GM12878 (cell line): ENCODE measurements around the gene ASCL4. TPM values are rescaled to one million over a fixed set of nuclear protein-coding genes. Genes with fewer than 3 reads are reported as not detected.

ENCODE experiments used
- ATAC-seq: fragments of 200-7000 bp; cut with Tn5 transposase; 3 replicates; pipeline ENCODE4 v1.9.1; 2020; ENCODE audit warnings: mild to moderate bottlenecking, moderate library complexity
- BruUV-seq: library from RNA; stranded (reverse); fragments of 400-500 nt; replicated peaks from 2 replicates; lab custom pipeline; 2021; lab: Mats Ljungman, UMichigan
- CTCF ChIA-PET: fragments of 300-600 bp; sonication (Branson Sonifier 250); formaldehyde crosslinking; extraction: SDS; loops from one replicate; lab custom pipeline; 2021; ENCODE audit warnings: inconsistent platforms; lab: Yijun Ruan, JAX
- POLR2A ChIA-PET: fragments of 350-600 bp; formaldehyde crosslinking; extraction: SDS; loops from one replicate; lab custom pipeline; 2021; ENCODE audit warnings: inconsistent platforms; lab: Charles Lee
- RAD21 ChIA-PET: fragments of 300-600 bp; sonication (Branson Sonifier 250); formaldehyde crosslinking; loops from one replicate; lab custom pipeline; 2023; ENCODE audit warnings: antibody characterized with exemption; ENCODE audit not compliant: unreplicated experiment; lab: Charles Lee
- SMC1A ChIA-PET: fragments of 300-600 bp; sonication (Branson Sonifier 250); formaldehyde crosslinking; loops from one replicate; lab custom pipeline; 2023; ENCODE audit not compliant: unreplicated experiment, uncharacterized antibody; lab: Charles Lee
- DNase-seq: peaks from one replicate; pipeline ENCODE4 v3.0.0-alpha.2; 2011; ENCODE audit warnings: low read depth, low spot score
- FAIRE-seq: peaks from 3 replicates; lab custom pipeline; 2011; peaks lifted over from hg19 to GRCh38; lab: Jason Lieb, UNC
- H2AFZ ChIP-seq: 2 replicates; pipeline ENCODE4 v1.6.0; 2011; ENCODE audit warnings: low read depth, low read length, control low read depth; ENCODE audit not compliant: control insufficient read depth
- H3K27ac ChIP-seq: 2 replicates; pipeline ENCODE4 v1.5.1; 2011; ENCODE audit warnings: control low read depth; ENCODE audit not compliant: control insufficient read depth, insufficient read depth
- H3K27me3 ChIP-seq, 2 experiments: replicated peaks in 1 of 2; 2 replicates each; pipeline versions ENCODE4 v1.6.0 to v1.6.1; 2011; ENCODE audit warnings: low read length in 1 of 2; ENCODE audit not compliant: control insufficient read depth in 2 of 2, insufficient read depth in 2 of 2
- H3K36me3 ChIP-seq, 2 experiments: 2 replicates each; pipeline ENCODE4 v1.5.1; 2011; ENCODE audit warnings: low read length in 1 of 2; ENCODE audit not compliant: control insufficient read depth in 2 of 2, insufficient read depth in 2 of 2
- H3K4me1 ChIP-seq: 2 replicates; pipeline ENCODE4 v1.6.1; 2011; ENCODE audit warnings: mild to moderate bottlenecking, low read length, moderate library complexity, mixed read lengths; ENCODE audit not compliant: control insufficient read depth, insufficient read depth
- H3K4me2 ChIP-seq: 2 replicates; pipeline ENCODE4 v1.6.0; 2011; ENCODE audit warnings: control low read depth; ENCODE audit not compliant: control insufficient read depth, insufficient read depth
- H3K4me3 ChIP-seq: fragments of 200-600 bp; sonication (generic); 2 replicates; pipeline ENCODE4 v1.5.1; 2016
- H3K79me2 ChIP-seq: 2 replicates; pipeline ENCODE4 v1.6.0; 2011; ENCODE audit warnings: low read length; ENCODE audit not compliant: control insufficient read depth, insufficient read depth
- H3K9ac ChIP-seq: 2 replicates; pipeline ENCODE4 v1.8.0; 2011; ENCODE audit warnings: low read length, control low read depth, mixed read lengths; ENCODE audit not compliant: control insufficient read depth, insufficient read depth
- H3K9me3 ChIP-seq: replicated peaks from 3 replicates; pipeline ENCODE4 v1.5.1; 2011; ENCODE audit warnings: mild to moderate bottlenecking, low read length; ENCODE audit not compliant: control insufficient read depth, insufficient read depth
- H4K20me1 ChIP-seq: 2 replicates; pipeline ENCODE4 v1.6.0; 2011; ENCODE audit not compliant: control insufficient read depth, insufficient read depth
- CBX3 ChIP-seq: fragments of 200-600 bp; sonication (generic); IDR thresholded peaks from 2 replicates; pipeline ENCODE4 v1.6.1; 2016; ENCODE audit warnings: low read depth, borderline replicate concordance
- CBX5 ChIP-seq: sonication (generic); IDR thresholded peaks from 2 replicates; pipeline ENCODE4 v1.6.1; 2016; ENCODE audit warnings: low read depth, moderate library complexity, mild to moderate bottlenecking, inconsistent platforms
- CEBPZ ChIP-seq: fragments of 150-350 bp; IDR thresholded peaks from 2 replicates; pipeline ENCODE4 v1.6.1; 2016; ENCODE audit warnings: low read depth, low read length
- CREB1 ChIP-seq: IDR thresholded peaks from 2 replicates; pipeline ENCODE4 v1.6.1; 2012; ENCODE audit warnings: low read depth, mild to moderate bottlenecking, inconsistent platforms
- IKZF2 ChIP-seq, 2 experiments: fragments of 450-650 bp; IDR thresholded peaks; 2 replicates each; pipeline ENCODE4 v1.6.1; 2017; ENCODE audit warnings: mild to moderate bottlenecking in 2 of 2, moderate library complexity in 2 of 2
- JUNB ChIP-seq: IDR thresholded peaks from 2 replicates; pipeline ENCODE4 v1.6.1; 2016; ENCODE audit warnings: antibody characterized with exemption, mild to moderate bottlenecking
- MLLT1 ChIP-seq: fragments of 450-650 bp; IDR thresholded peaks from 2 replicates; pipeline ENCODE4 v1.6.1; 2016; ENCODE audit warnings: mild to moderate bottlenecking
- MTA3 ChIP-seq: IDR thresholded peaks from 2 replicates; pipeline ENCODE4 v1.6.1; 2012; ENCODE audit warnings: low read length, inconsistent platforms, borderline replicate concordance
- RAD51 ChIP-seq: fragments of 450-650 bp; IDR thresholded peaks from 2 replicates; pipeline ENCODE4 v1.6.1; 2016; ENCODE audit warnings: moderate library complexity, mild to moderate bottlenecking, inconsistent platforms
- RFX5 ChIP-seq: IDR thresholded peaks from 2 replicates; pipeline ENCODE4 v1.6.1; 2011; ENCODE audit warnings: low read depth, low read length, improper control_type of control experiment
- SIX5 ChIP-seq: IDR thresholded peaks from 2 replicates; pipeline ENCODE4 v1.6.1; 2011; ENCODE audit warnings: mild to moderate bottlenecking, low read depth, low read length, moderate library complexity; ENCODE audit not compliant: severe bottlenecking
- SMAD5 ChIP-seq: IDR thresholded peaks from 2 replicates; pipeline ENCODE4 v1.6.1; 2016; ENCODE audit warnings: antibody characterized with exemption, low read depth
- STAT3 ChIP-seq: IDR thresholded peaks from 2 replicates; pipeline ENCODE4 v1.6.1; 2011; ENCODE audit warnings: low read depth, low read length, improper control_type of control experiment
- TCF12 ChIP-seq: IDR thresholded peaks from 2 replicates; pipeline ENCODE4 v1.6.1; 2011; ENCODE audit warnings: low read depth, mild to moderate bottlenecking, low read length
- TCF7 ChIP-seq: IDR thresholded peaks from 2 replicates; pipeline ENCODE4 v1.6.1; 2014; ENCODE audit warnings: antibody characterized with exemption, borderline replicate concordance
- YBX1 ChIP-seq: fragments of 450-650 bp; IDR thresholded peaks from 2 replicates; pipeline ENCODE4 v1.6.1; 2016; ENCODE audit warnings: antibody characterized with exemption
- ZNF217 ChIP-seq: fragments of 450-650 bp; IDR thresholded peaks from 2 replicates; pipeline ENCODE4 v1.6.1; 2017; ENCODE audit warnings: antibody characterized with exemption, mild to moderate bottlenecking
- ZNF274 ChIP-seq: IDR thresholded peaks from one replicate; pipeline ENCODE4 v1.8.0; 2011; ENCODE audit not compliant: insufficient read length, insufficient read depth
- ZNF384 ChIP-seq: IDR thresholded peaks from 2 replicates; pipeline ENCODE4 v1.6.1; 2012; ENCODE audit warnings: low read depth, mild to moderate bottlenecking, low read length, improper control_type of control experiment, borderline replicate concordance
- ZSCAN29 ChIP-seq: fragments of 450-650 bp; IDR thresholded peaks from 2 replicates; pipeline ENCODE4 v1.6.1; 2017; ENCODE audit warnings: mild to moderate bottlenecking, moderate library complexity
- WGBS: methylation state at CpG from one replicate; pipeline ENCODE4 v1.1.6; 2016; ENCODE audit warnings: low lambda C conversion rate; ENCODE audit not compliant: insufficient replicate concordance, insufficient coverage; ENCODE audit errors: missing lambda C conversion rate; 5-methylcytosine and 5-hydroxymethylcytosine counted together
- in situ Hi-C: fragments of 300-500 bp; cut with MboI; formaldehyde crosslinking; loops from 9 replicates; pipeline ENCODE4 v1.14.3; 2018; ENCODE audit warnings: mixed read lengths
- intact Hi-C: fragments of 100-400 bp; cut with micrococcal nuclease; formaldehyde crosslinking; loops from one replicate; pipeline ENCODE4 v1.14.2; 2022; ENCODE audit not compliant: unreplicated experiment
- polyA plus RNA-seq, 11 experiments: library from polyadenylated mRNA; depleted of rRNA in 4 of 11; unstranded in 6 of 11; stranded (reverse) in 5 of 11; fragments of >200 nt; fragmentation: Nextera tagmentation in 4 of 11; fragmentation: Illumina TruSeq in 1 of 11; extraction: Ambion mirVana in 4 of 11; extraction: Trizol in 1 of 11; gene quantifications; 1 replicate in 1 of 11; 2 replicates in 10 of 11; pipeline versions ENCODE4 v1.2.1 to v1.2.3, GENCODE V29; 2011 to 2016; ENCODE audit warnings: inconsistent platforms in 2 of 11, missing spikeins in 2 of 11, low read depth in 1 of 11
- total RNA-seq, 4 experiments: library from RNA; depleted of rRNA in 3 of 4; stranded (reverse); fragments of >200 nt in 3 of 4; fragmentation: Illumina TruSeq in 1 of 4; extraction: Trizol in 1 of 4; gene quantifications; 2 replicates each; pipeline versions ENCODE4 v1.2.1 to v1.2.3, GENCODE V29; 2013 to 2021

ASCL4 gene
- total and polyA plus RNA-seq, 10 of the 15 experiments (the other 5 are each of a cell fraction or from before 2014, with no cell fraction given) = not detected

- intact Hi-C loops (loop anchor here (5.0 kb wide), 1 partner anchor 50 kb away; no protein-coding TSS in a partner anchor), in situ Hi-C loops (no loop called here)
- no peak for ATAC-seq
- Histone ChIP-seq H3K4me3 (no peak overlapping the region), H3K27ac (no peak overlapping the region), H3K4me1 (peaks cover 42% of the 10 kb centered on the region), H4K20me1 (no peaks in the 10 kb centered on the region), H2AFZ (no peak overlapping the region), H3K27me3 (no peaks in the 10 kb centered on the region; a peak in 2 of 4 replicates), H3K36me3 (no peaks in the 10 kb centered on the region), H3K9ac (no peak overlapping the region), H3K79me2 (no peaks in the 10 kb centered on the region), H3K9me3 (no peaks in the 10 kb centered on the region; the same call in 2 of the 3 replicates), H3K4me2 (no peak overlapping the region)
- RAD21 ChIA-PET = no interaction called here
- CTCF ChIA-PET = no interaction called here
- POLR2A ChIA-PET = no interaction called here
- TF ChIP-seq CBX3 (no peak), RAD51 (no peak), TCF7 (no peak), STAT3 (no peak), YBX1 (no peak), MTA3 (no peak), SIX5 (no peak), CBX5 (no peak), ZSCAN29 (no peak), SMAD5 (no peak), IKZF2 (IDR thresholded peaks at IDR 0.05) (no peak), CEBPZ (no peak), RFX5 (no peak), ZNF274 (no peak), CREB1 (no peak), ZNF384 (no peak), JUNB (no peak), ZNF217 (no peak), TCF12 (no peak), MLLT1 (no peak)
- SMC1A ChIA-PET = interaction anchor here (0.8 to 1.1 kb wide), 2 partner anchors 11 to 13 kb away, joined by 3 read pairs; no protein-coding TSS in a partner anchor
- FAIRE-seq = no peak
- WGBS = 90% methylated on average over 2 of the region's 2 CpGs
- BruUV-seq = no TSS peak
- DNase-seq = no peak
These were observed 7.6 kb downstream of the ASCL4 start for GRCh38 chr12:107782067-107782466.
